H1 (cell line): Measurements from ENCODE around the gene CNTF. TPM values are rescaled to one million over a fixed set of nuclear protein-coding genes. Genes with fewer than 3 reads are reported as not detected.

Experiments
- CTCF ChIA-PET: fragments of 300-600 bp; sonication (Branson Sonifier 250); formaldehyde crosslinking; loops from one replicate; lab custom pipeline; 2021; ENCODE audit not compliant: partially characterized antibody; lab: Charles Lee
- POLR2A ChIA-PET: fragments of 300-600 bp; sonication (Branson Sonifier 250); formaldehyde crosslinking; loops from one replicate; lab custom pipeline; 2021; ENCODE audit warnings: inconsistent platforms; ENCODE audit not compliant: partially characterized antibody; lab: Charles Lee
- DNase-seq, 2 experiments: peaks; one replicate each; pipeline versions ENCODE4 v3.0.0 to v3.0.0-alpha.2; 2010 to 2022; ENCODE audit warnings: low spot score in 2 of 2, low read depth in 1 of 2, mixed read lengths in 1 of 2
- FAIRE-seq: peaks from 2 replicates; lab custom pipeline; 2011; peaks lifted over from hg19 to GRCh38; lab: Jason Lieb, UNC
- H2AFZ ChIP-seq: 2 replicates; pipeline ENCODE4 v1.8.1; 2012; ENCODE audit warnings: low read length, inconsistent platforms
- H2AK5ac ChIP-seq: 2 replicates; pipeline ENCODE4 v1.6.1; 2013; ENCODE audit warnings: low read depth, low read length
- H2BK120ac ChIP-seq: replicated peaks from 2 replicates; pipeline ENCODE3; 2013; ENCODE audit warnings: low read depth, low read length, inconsistent platforms
- H2BK12ac ChIP-seq: 2 replicates; pipeline ENCODE4 v1.6.1; 2013; ENCODE audit warnings: low read depth, low read length
- H2BK15ac ChIP-seq: 2 replicates; pipeline ENCODE4 v1.6.1; 2013; ENCODE audit warnings: low read length
- H2BK20ac ChIP-seq: 2 replicates; pipeline ENCODE4 v1.6.1; 2013; ENCODE audit warnings: low read length
- H2BK5ac ChIP-seq: 2 replicates; pipeline ENCODE4 v1.6.1; 2013; ENCODE audit warnings: low read depth, low read length
- H3K14ac ChIP-seq: 2 replicates; pipeline ENCODE4 v1.6.1; 2013; ENCODE audit warnings: inconsistent platforms; ENCODE audit not compliant: insufficient read length
- H3K18ac ChIP-seq: 2 replicates; pipeline ENCODE4 v1.6.1; 2013; ENCODE audit warnings: low read length; ENCODE audit errors: extremely low read depth
- H3K23ac ChIP-seq: 2 replicates; pipeline ENCODE4 v1.6.1; 2013; ENCODE audit warnings: inconsistent platforms; ENCODE audit not compliant: insufficient read length
- H3K23me2 ChIP-seq: 2 replicates; pipeline ENCODE4 v1.6.1; 2013; ENCODE audit warnings: low read depth, low read length
- H3K27ac ChIP-seq: 2 replicates; pipeline ENCODE4 v1.6.1; 2011; ENCODE audit warnings: low read depth, low read length, inconsistent platforms
- H3K27me3 ChIP-seq, 4 experiments: replicated peaks in 1 of 4; 1 replicate in 1 of 4; 2 replicates in 3 of 4; pipeline versions ENCODE4 v1.6.1 to v1.8.1; 2011 to 2013; ENCODE audit warnings: low read length in 3 of 4, mild to moderate bottlenecking in 3 of 4, inconsistent platforms in 2 of 4, mixed read lengths in 2 of 4, moderate library complexity in 1 of 4; ENCODE audit not compliant: control insufficient read depth in 3 of 4, insufficient read depth in 3 of 4; ENCODE audit errors: extremely low read depth in 1 of 4
- H3K36me3 ChIP-seq, 4 experiments: 2 replicates each; pipeline versions ENCODE4 v1.6.1 to v1.8.1; 2011 to 2013; ENCODE audit warnings: mild to moderate bottlenecking in 4 of 4, low read length in 3 of 4, moderate library complexity in 2 of 4, control low read depth in 1 of 4, inconsistent platforms in 1 of 4; ENCODE audit not compliant: insufficient read depth in 4 of 4, control insufficient read depth in 2 of 4
- H3K4ac ChIP-seq: replicated peaks from 2 replicates; pipeline ENCODE3; 2013; ENCODE audit warnings: low read length, low read depth, mixed read lengths, inconsistent platforms; ENCODE audit not compliant: insufficient read length
- H3K4me1 ChIP-seq, 4 experiments: replicated peaks in 1 of 4; 1 replicate in 1 of 4; 2 replicates in 3 of 4; pipeline versions ENCODE4 v1.6.1 to v1.8.1; 2011 to 2013; ENCODE audit warnings: low read length in 3 of 4, inconsistent platforms in 2 of 4, mixed read lengths in 1 of 4; ENCODE audit not compliant: insufficient read depth in 4 of 4, control insufficient read depth in 3 of 4
- H3K4me2 ChIP-seq, 2 experiments: 2 replicates each; pipeline versions ENCODE4 v1.6.1 to v1.8.1; 2011 to 2013; ENCODE audit warnings: low read depth in 2 of 2, low read length in 2 of 2, control low read depth in 1 of 2, inconsistent platforms in 1 of 2, mild to moderate bottlenecking in 1 of 2; ENCODE audit not compliant: insufficient read depth in 1 of 2
- H3K4me3 ChIP-seq, 4 experiments: fragments of 200-600, 300-600 bp in 1 of 4; sonication (generic), shearing (Covaris generic), sonication (Bioruptor Twin) in 1 of 4; 2 replicates each; pipeline versions ENCODE4 v1.5.1 to v1.8.1; 2011 to 2016; ENCODE audit warnings: low read length in 4 of 4, low read depth in 3 of 4, control low read depth in 2 of 4, inconsistent platforms in 2 of 4, mild to moderate bottlenecking in 2 of 4, mixed read lengths in 1 of 4, moderate library complexity in 1 of 4; ENCODE audit not compliant: insufficient read depth in 2 of 4; ENCODE audit errors: extremely low read depth in 1 of 4
- H3K56ac ChIP-seq: replicated peaks from 2 replicates; pipeline ENCODE3; 2013; ENCODE audit warnings: low read depth, mild to moderate bottlenecking, mixed read lengths, low read length, inconsistent platforms; ENCODE audit not compliant: insufficient read length
- H3K79me1 ChIP-seq: 2 replicates; pipeline ENCODE4 v1.6.1; 2013; ENCODE audit warnings: low read depth, low read length, control low read depth
- H3K79me2 ChIP-seq, 2 experiments: 2 replicates each; pipeline versions ENCODE4 v1.6.1 to v1.8.1; 2012 to 2013; ENCODE audit warnings: low read length in 2 of 2, mild to moderate bottlenecking in 2 of 2, inconsistent platforms in 1 of 2; ENCODE audit not compliant: insufficient read depth in 2 of 2, control insufficient read depth in 1 of 2
- H3K9ac ChIP-seq, 4 experiments: replicated peaks in 1 of 4; 1 replicate in 1 of 4; 2 replicates in 3 of 4; pipeline versions ENCODE4 v1.6.1 to v1.8.1; 2011 to 2013; ENCODE audit warnings: low read depth in 3 of 4, low read length in 3 of 4, control low read depth in 2 of 4, mild to moderate bottlenecking in 2 of 4, moderate library complexity in 2 of 4, inconsistent platforms in 1 of 4; ENCODE audit errors: extremely low read depth in 1 of 4
- H3K9me3 ChIP-seq, 2 experiments: 2 replicates each; pipeline versions ENCODE4 v1.6.1 to v1.8.1; 2012 to 2013; ENCODE audit warnings: mild to moderate bottlenecking in 2 of 2, moderate library complexity in 2 of 2, control low read depth in 1 of 2, inconsistent platforms in 1 of 2, low read depth in 1 of 2, low read length in 1 of 2, mixed read lengths in 1 of 2; ENCODE audit not compliant: insufficient read depth in 2 of 2
- H4K20me1 ChIP-seq, 2 experiments: replicated peaks in 1 of 2; 2 replicates each; pipeline versions ENCODE3 to v1.8.1; 2011 to 2013; ENCODE audit warnings: inconsistent platforms in 2 of 2, low read length in 2 of 2, mild to moderate bottlenecking in 1 of 2; ENCODE audit not compliant: insufficient read depth in 2 of 2, control insufficient read depth in 1 of 2
- H4K5ac ChIP-seq: 2 replicates; pipeline ENCODE4 v1.6.1; 2013; ENCODE audit warnings: low read length, low read depth, mixed read lengths, inconsistent platforms; ENCODE audit not compliant: insufficient read length
- H4K8ac ChIP-seq: 2 replicates; pipeline ENCODE4 v1.8.0; 2013; ENCODE audit warnings: mild to moderate bottlenecking, moderate library complexity, low read length, inconsistent platforms; ENCODE audit not compliant: insufficient read depth; ENCODE audit errors: extremely low read depth
- H4K91ac ChIP-seq: replicated peaks from 2 replicates; pipeline ENCODE3; 2013; ENCODE audit warnings: low read length, mixed read lengths, inconsistent platforms; ENCODE audit not compliant: insufficient read length
- CHD2 ChIP-seq: IDR thresholded peaks from 2 replicates; pipeline ENCODE4 v1.6.1; 2012; ENCODE audit warnings: low read length, improper control_type of control experiment
- CTCF ChIP-seq, 3 experiments: IDR thresholded peaks; 1 replicate in 2 of 3; 2 replicates in 1 of 3; pipeline versions ENCODE4 v1.5.1 to v1.6.1; 2011; ENCODE audit warnings: low read length in 3 of 3, mild to moderate bottlenecking in 3 of 3, inconsistent platforms in 2 of 3, low read depth in 1 of 3, moderate library complexity in 1 of 3; ENCODE audit not compliant: insufficient read depth in 1 of 3; ENCODE audit errors: control extremely low read depth in 1 of 3
- JUN ChIP-seq: IDR thresholded peaks from 2 replicates; pipeline ENCODE4 v1.6.1; 2011; ENCODE audit warnings: low read depth, mild to moderate bottlenecking, improper control_type of control experiment, low read length
- JUND ChIP-seq: IDR thresholded peaks from 2 replicates; pipeline ENCODE4 v1.6.1; 2011; ENCODE audit warnings: mild to moderate bottlenecking, improper control_type of control experiment, low read length
- NRF1 ChIP-seq: IDR thresholded peaks from 2 replicates; pipeline ENCODE4 v1.6.1; 2011; ENCODE audit warnings: mild to moderate bottlenecking, low read depth, low read length, improper control_type of control experiment
- POLR2A ChIP-seq, 2 experiments: IDR thresholded peaks; 1 replicate in 1 of 2; 2 replicates in 1 of 2; pipeline ENCODE4 v1.6.1; 2011; ENCODE audit warnings: low read depth in 2 of 2, low read length in 2 of 2, mild to moderate bottlenecking in 2 of 2; ENCODE audit errors: control extremely low read depth in 1 of 2
- RAD21 ChIP-seq, 2 experiments: IDR thresholded peaks in 1 of 2; conservative IDR thresholded peaks in 1 of 2; 2 replicates each; pipeline ENCODE4 v1.6.1; 2011; ENCODE audit warnings: low read depth in 2 of 2, low read length in 2 of 2, improper control_type of control experiment in 1 of 2, inconsistent platforms in 1 of 2, mild to moderate bottlenecking in 1 of 2, moderate library complexity in 1 of 2
- RFX5 ChIP-seq: IDR thresholded peaks from 2 replicates; pipeline ENCODE4 v1.6.1; 2011; ENCODE audit warnings: low read depth, low read length, improper control_type of control experiment, borderline replicate concordance
- SIN3A ChIP-seq, 2 experiments: IDR thresholded peaks in 1 of 2; conservative IDR thresholded peaks in 1 of 2; 2 replicates each; pipeline ENCODE4 v1.6.1; 2011 to 2012; ENCODE audit warnings: low read length in 2 of 2, improper control_type of control experiment in 1 of 2, low read depth in 1 of 2, mild to moderate bottlenecking in 1 of 2
- SIRT6 ChIP-seq: IDR thresholded peaks from one replicate; pipeline ENCODE4 v1.7.1; 2012; ENCODE audit warnings: low read length, inconsistent platforms
- SP1 ChIP-seq: IDR thresholded peaks from 2 replicates; pipeline ENCODE4 v1.6.1; 2011; ENCODE audit warnings: low read depth, low read length
- SP2 ChIP-seq: IDR thresholded peaks from 2 replicates; pipeline ENCODE4 v1.6.1; 2012; ENCODE audit warnings: mild to moderate bottlenecking, low read length, inconsistent platforms
- TBP ChIP-seq: IDR thresholded peaks from 2 replicates; pipeline ENCODE4 v1.6.1; 2011; ENCODE audit warnings: low read depth, low read length, improper control_type of control experiment
- YY1 ChIP-seq: IDR thresholded peaks from 2 replicates; pipeline ENCODE4 v1.6.1; 2011; ENCODE audit warnings: low read depth, mild to moderate bottlenecking, low read length
- polyA plus RNA-seq, 7 experiments: library from polyadenylated mRNA; depleted of rRNA in 3 of 7; stranded (reverse) in 5 of 7; unstranded in 2 of 7; fragments of >200 nt in 5 of 7; fragments of 200-250 nt in 2 of 7; gene quantifications; 1 replicate in 5 of 7; 2 replicates in 1 of 7; 4 replicates in 1 of 7; pipeline versions ENCODE4 v1.2.1 to v1.2.3, GENCODE V29; 2011 to 2013; ENCODE audit warnings: missing spikeins in 2 of 7, mixed read lengths in 2 of 7
- total RNA-seq: library from RNA; stranded (reverse); fragmentation: NEBNext Ultra II Directional; extraction: Animal tissue kit (Norgen Biotek cat#: 25700); gene quantifications from 2 replicates; pipeline ENCODE4 v1.2.1, GENCODE V29; 2021

The CNTF gene
- total and polyA plus RNA-seq, 2 of the 8 experiments (the other 6 are each of a cell fraction or from before 2014, with no cell fraction given): 0.41 to 1.5 TPM

DNA sequence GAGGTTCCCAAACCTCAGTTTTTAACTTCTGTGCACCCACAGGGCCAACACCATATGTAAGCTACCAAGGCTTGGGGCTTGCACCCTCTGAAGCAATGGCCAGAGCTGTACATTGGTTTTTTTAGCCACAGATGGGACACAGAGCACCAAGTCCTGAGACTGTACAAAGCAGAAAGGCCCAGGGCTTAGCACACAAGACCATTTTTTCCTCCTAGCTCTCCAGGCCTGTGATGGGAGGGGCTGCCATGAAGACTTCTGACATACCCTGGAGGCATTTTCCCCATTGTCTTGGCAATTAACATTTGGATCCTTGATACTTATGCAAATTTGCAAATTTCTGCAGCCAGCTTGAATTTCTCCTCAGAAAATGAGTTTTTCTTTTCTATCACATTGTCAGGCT, 23.4 kb downstream of the CNTF start:
- Histone ChIP-seq H3K79me1 (no peaks in the 10 kb centered on the region), H3K27ac (no peak overlapping the region), H2BK120ac (no peak overlapping the region), H4K5ac (no peak overlapping the region), H3K23me2 (no peaks in the 10 kb centered on the region), H3K4me3 (no peak overlapping the region), H3K56ac (no peak overlapping the region), H2BK20ac (no peak overlapping the region), H3K36me3 (no peaks in the 10 kb centered on the region), H4K91ac (no peak overlapping the region), H3K4me2 (no peak overlapping the region), H3K4ac (no peak overlapping the region), H2AK5ac (no peak overlapping the region), H2BK15ac (no peak overlapping the region), H3K23ac (no peak overlapping the region), H3K18ac (no peak overlapping the region), H3K79me2 (no peaks in the 10 kb centered on the region), H2AFZ (no peak overlapping the region), H2BK5ac (no peak overlapping the region), H2BK12ac (no peak overlapping the region), H4K20me1 (no peaks in the 10 kb centered on the region), H3K9me3 (peaks cover 16 to 17% of the 10 kb centered on the region in 2 experiments), H3K4me1 (no peaks in the 10 kb centered on the region), H3K14ac (no peak overlapping the region), H4K8ac (no peak overlapping the region), H3K9ac (no peak overlapping the region), H3K27me3 (no peaks in the 10 kb centered on the region)
- ChIA-PET CTCF (interaction anchor here (0.8 to 2.4 kb wide), 7 partner anchors 9 to 413 kb away, joined by 3 to 7 read pairs (median 5); no protein-coding TSS in a partner anchor), POLR2A (no interaction called here)
- no peak for DNase-seq
- FAIRE-seq: no peak
- TF ChIP-seq CTCF (IDR thresholded peaks at IDR 0.05; ENCODE audit: control extremely low read depth in 1 of 3, insufficient read depth in 1 of 3, low read depth in 1 of 3, low read length in 3 of 3) (no peak), SP1 (no peak), RFX5 (no peak), JUND (no peak), NRF1 (no peak), RAD21 (IDR thresholded peaks at IDR 0.05 in 1 of 2, conservative IDR thresholded peaks at IDR 0.05 in 1 of 2; ENCODE audit: low read depth in 2 of 2, low read length in 2 of 2) (no peak), YY1 (no peak), SIRT6 (no peak), JUN (no peak), SIN3A (conservative IDR thresholded peaks at IDR 0.05 in 1 of 2, IDR thresholded peaks at IDR 0.05 in 1 of 2; ENCODE audit: low read depth in 1 of 2, low read length in 2 of 2) (no peak), POLR2A (IDR thresholded peaks at IDR 0.05; ENCODE audit: control extremely low read depth in 1 of 2, low read depth in 2 of 2, low read length in 2 of 2) (no peak), SP2 (no peak), CHD2 (no peak), TBP (no peak)
